ENCODE data around the gene CDH23.

- TF ChIP-seq, protein P1, sequence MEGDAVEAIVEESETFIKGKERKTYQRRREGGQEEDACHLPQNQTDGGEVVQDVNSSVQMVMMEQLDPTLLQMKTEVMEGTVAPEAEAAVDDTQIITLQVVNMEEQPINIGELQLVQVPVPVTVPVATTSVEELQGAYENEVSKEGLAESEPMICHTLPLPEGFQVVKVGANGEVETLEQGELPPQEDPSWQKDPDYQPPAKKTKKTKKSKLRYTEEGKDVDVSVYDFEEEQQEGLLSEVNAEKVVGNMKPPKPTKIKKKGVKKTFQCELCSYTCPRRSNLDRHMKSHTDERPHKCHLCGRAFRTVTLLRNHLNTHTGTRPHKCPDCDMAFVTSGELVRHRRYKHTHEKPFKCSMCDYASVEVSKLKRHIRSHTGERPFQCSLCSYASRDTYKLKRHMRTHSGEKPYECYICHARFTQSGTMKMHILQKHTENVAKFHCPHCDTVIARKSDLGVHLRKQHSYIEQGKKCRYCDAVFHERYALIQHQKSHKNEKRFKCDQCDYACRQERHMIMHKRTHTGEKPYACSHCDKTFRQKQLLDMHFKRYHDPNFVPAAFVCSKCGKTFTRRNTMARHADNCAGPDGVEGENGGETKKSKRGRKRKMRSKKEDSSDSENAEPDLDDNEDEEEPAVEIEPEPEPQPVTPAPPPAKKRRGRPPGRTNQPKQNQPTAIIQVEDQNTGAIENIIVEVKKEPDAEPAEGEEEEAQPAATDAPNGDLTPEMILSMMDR (IDR thresholded peaks at IDR 0.05), result no peak
- TF ChIP-seq POLR2AphosphoS5 (IDR thresholded peaks at IDR 0.05) (no peak), POLR2A (IDR thresholded peaks at IDR 0.05) (no peak)
Observed at GRCh38 chr10:71585564-71586290, 189.0 kb downstream of the CDH23 start.
